CD8-positive, alpha-beta memory T cell (primary cell): Measurements from ENCODE around the gene ANKRD39. TPM values are rescaled to one million over a fixed set of nuclear protein-coding genes. Genes with fewer than 3 reads are reported as not detected.
"Not testable (repeated sequence)": the region's sequence is repeated elsewhere in the genome, so short reads cannot be mapped to it uniquely, and the experiment has no call there.

Source experiments
- CTCF ChIA-PET: fragments of 350-600 bp; sonication (Branson Sonifier 250); formaldehyde crosslinking; loops from one replicate; lab custom pipeline; 2021; ENCODE audit warnings: antibody characterized with exemption; lab: Charles Lee
- POLR2A ChIA-PET: fragments of 350-600 bp; sonication (Branson Sonifier 250); formaldehyde crosslinking; loops from one replicate; lab custom pipeline; 2021; ENCODE audit warnings: antibody characterized with exemption; lab: Charles Lee
- DNase-seq, 5 donors: peaks; one replicate each; pipeline versions ENCODE4 v3.0.0 to v3.0.0-alpha.2; 2020 to 2022; ENCODE audit warnings: mixed read lengths in 1 of 5
- H3K27ac ChIP-seq: one replicate; pipeline ENCODE4 v1.7.0; 2013; ENCODE audit warnings: low read depth, mild to moderate bottlenecking, low read length, moderate library complexity
- H3K27me3 ChIP-seq: 2 replicates; pipeline ENCODE4 v1.7.0; 2013; ENCODE audit warnings: low read length, mild to moderate bottlenecking; ENCODE audit not compliant: insufficient read depth, poor library complexity, severe bottlenecking
- H3K36me3 ChIP-seq: 2 replicates; pipeline ENCODE4 v1.7.0; 2013; ENCODE audit warnings: mild to moderate bottlenecking, low read length, moderate library complexity; ENCODE audit not compliant: insufficient read depth
- H3K4me1 ChIP-seq: 2 replicates; pipeline ENCODE4 v1.7.0; 2013; ENCODE audit warnings: mild to moderate bottlenecking, low read length, moderate library complexity; ENCODE audit not compliant: insufficient read depth
- H3K4me3 ChIP-seq: 2 replicates; pipeline ENCODE4 v1.7.0; 2013; ENCODE audit warnings: mild to moderate bottlenecking, low read length
- H3K9me3 ChIP-seq: 2 replicates; pipeline ENCODE4 v1.7.0; 2013; ENCODE audit warnings: mild to moderate bottlenecking, low read length
- H3K27ac Mint-ChIP-seq, 8 donors: one replicate each; pipeline ENCODE4 v1.8.0; 2020 to 2021; ENCODE audit warnings: mixed read lengths in 8 of 8, mild to moderate bottlenecking in 6 of 8, inconsistent platforms in 3 of 8, moderate library complexity in 3 of 8
- H3K27me3 Mint-ChIP-seq, 2 donors: one replicate each; pipeline ENCODE4 v1.8.0; 2020 to 2021; ENCODE audit warnings: mixed read lengths in 2 of 2, mild to moderate bottlenecking in 1 of 2, moderate library complexity in 1 of 2
- H3K36me3 Mint-ChIP-seq, 3 donors: one replicate each; pipeline ENCODE4 v1.8.0; 2020 to 2021; ENCODE audit warnings: mixed read lengths in 3 of 3, inconsistent platforms in 1 of 3, mild to moderate bottlenecking in 1 of 3
- H3K4me1 Mint-ChIP-seq, 3 donors: one replicate each; pipeline ENCODE4 v1.8.0; 2020 to 2021; ENCODE audit warnings: mixed read lengths in 3 of 3, inconsistent platforms in 1 of 3, mild to moderate bottlenecking in 1 of 3
- H3K4me3 Mint-ChIP-seq, 7 donors: one replicate each; pipeline ENCODE4 v1.8.0; 2020 to 2021; ENCODE audit warnings: mixed read lengths in 7 of 7, mild to moderate bottlenecking in 6 of 7, moderate library complexity in 4 of 7, inconsistent platforms in 2 of 7
- H3K9me3 Mint-ChIP-seq, 5 donors: one replicate each; pipeline ENCODE4 v1.8.0; 2020 to 2022; ENCODE audit warnings: mixed read lengths in 5 of 5, mild to moderate bottlenecking in 3 of 5, moderate library complexity in 2 of 5, inconsistent platforms in 1 of 5
- polyA plus RNA-seq: library from polyadenylated mRNA; unstranded; fragments of 300-500 nt; fragmentation: Illumina TruSeq; gene quantifications from one replicate; pipeline ENCODE4 v1.2.3, GENCODE V29; 2021
- total RNA-seq, 2 experiments: library from RNA; stranded (reverse); gene quantifications; one replicate each; pipeline ENCODE4 v1.2.3, GENCODE V29; 2021

Gene ANKRD39
- total and polyA plus RNA-seq, 3 experiments from 2014 or later, result 29.6 to 32.2 (median 30.9) TPM

GRCh38 chr2:96864343-96865091 is 6.7 kb upstream of the ANKRD39 start:
- no peak overlapping the region for H3K27ac Mint-ChIP-seq
- no peaks in the 10 kb centered on the region for H3K9me3 ChIP-seq
- no peaks in the 10 kb centered on the region for H3K9me3 Mint-ChIP-seq
- CTCF ChIA-PET, result interaction anchor here (0.9 to 14.3 kb wide), 3 partner anchors 87 to 98 kb away, joined by 3 to 358 read pairs (median 6); no protein-coding TSS in a partner anchor
- H3K27me3 Mint-ChIP-seq, result no peaks in the 10 kb centered on the region
- no peaks in the 10 kb centered on the region for H3K27me3 ChIP-seq
- peaks cover 0 to 77% (median 10%) of the 10 kb centered on the region in 3 donors for H3K36me3 Mint-ChIP-seq
- H3K27ac ChIP-seq, result no peak overlapping the region
- H3K4me1 Mint-ChIP-seq, result peaks cover 24 to 53% (median 33%) of the 10 kb centered on the region in 3 donors
- no peak overlapping the region for H3K4me3 Mint-ChIP-seq
- peaks cover 18% of the 10 kb centered on the region for H3K4me1 ChIP-seq
- no peak for DNase-seq
- no peak overlapping the region for H3K4me3 ChIP-seq
- peaks cover 17% of the 10 kb centered on the region for H3K36me3 ChIP-seq
- POLR2A ChIA-PET, result interaction anchor here (0.5 to 1.8 kb wide), 3 partner anchors 22 to 60 kb away, joined by 3 to 5 read pairs (median 4); no protein-coding TSS in a partner anchor

DNA sequence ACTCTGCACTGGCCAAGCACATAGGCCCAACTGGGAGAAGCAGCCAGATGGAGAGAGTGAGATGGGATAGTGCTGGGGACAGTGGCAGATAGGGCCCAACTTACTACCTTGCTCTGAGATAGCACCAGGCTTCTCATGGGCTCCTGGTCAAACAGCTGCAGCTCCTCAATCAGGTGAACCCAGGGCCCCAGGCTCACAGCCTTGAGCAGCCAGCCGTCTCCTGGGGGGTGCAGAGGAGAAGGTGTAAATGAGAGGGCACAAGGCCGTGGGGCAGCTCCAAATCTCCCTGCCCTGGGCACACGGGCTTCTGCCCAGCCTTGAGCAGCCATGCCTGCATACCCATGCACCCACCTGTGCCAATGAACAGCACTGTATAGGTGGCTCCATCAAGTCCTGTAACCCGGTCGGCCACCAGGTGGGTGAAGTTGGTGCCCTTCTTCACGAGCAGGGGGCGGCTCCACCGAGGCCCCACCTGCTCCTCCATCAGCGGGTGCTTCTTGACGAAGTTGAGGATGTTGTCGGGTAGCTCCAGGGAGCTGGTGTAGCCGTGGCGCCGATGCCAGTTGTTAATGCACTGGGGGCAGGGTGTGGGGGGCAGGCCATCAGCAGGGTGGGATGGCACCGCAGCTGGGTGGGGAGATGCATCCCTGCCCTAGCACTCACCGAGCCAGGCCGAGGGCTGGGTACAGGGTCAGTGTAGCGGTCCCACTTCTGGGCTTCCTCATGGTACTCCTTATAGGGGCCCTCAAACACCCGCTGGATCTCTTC is 5.9 kb upstream of the ANKRD39 start:
- ChIA-PET CTCF (interaction anchor here (0.9 to 14.3 kb wide), 5 partner anchors 61 to 99 kb away, joined by 3 to 358 read pairs (median 3); no protein-coding TSS in a partner anchor), POLR2A (interaction anchor here (0.5 to 1.8 kb wide), 3 partner anchors 21 to 60 kb away, joined by 3 to 5 read pairs (median 4); no protein-coding TSS in a partner anchor)
- DNase-seq, result no peak
- H3K27me3 Mint-ChIP-seq, result no peaks in the 10 kb centered on the region
- H3K4me1 Mint-ChIP-seq, result peaks cover 29 to 60% (median 40%) of the 10 kb centered on the region in 3 donors
- no peaks in the 10 kb centered on the region for H3K27me3 ChIP-seq
- H3K9me3 ChIP-seq, result no peaks in the 10 kb centered on the region
- peaks cover 0 to 77% (median 10%) of the 10 kb centered on the region in 3 donors for H3K36me3 Mint-ChIP-seq
- no peak overlapping the region for H3K27ac Mint-ChIP-seq
- H3K27ac ChIP-seq, result no peak overlapping the region
- peaks cover 17% of the 10 kb centered on the region for H3K36me3 ChIP-seq
- H3K4me3 ChIP-seq, result no peak overlapping the region
- H3K4me1 ChIP-seq, result peaks cover 26% of the 10 kb centered on the region
- peak overlapping the region in 1 of 7 donors; percentile 65 for H3K4me3 Mint-ChIP-seq
- no peaks in the 10 kb centered on the region for H3K9me3 Mint-ChIP-seq

DNA sequence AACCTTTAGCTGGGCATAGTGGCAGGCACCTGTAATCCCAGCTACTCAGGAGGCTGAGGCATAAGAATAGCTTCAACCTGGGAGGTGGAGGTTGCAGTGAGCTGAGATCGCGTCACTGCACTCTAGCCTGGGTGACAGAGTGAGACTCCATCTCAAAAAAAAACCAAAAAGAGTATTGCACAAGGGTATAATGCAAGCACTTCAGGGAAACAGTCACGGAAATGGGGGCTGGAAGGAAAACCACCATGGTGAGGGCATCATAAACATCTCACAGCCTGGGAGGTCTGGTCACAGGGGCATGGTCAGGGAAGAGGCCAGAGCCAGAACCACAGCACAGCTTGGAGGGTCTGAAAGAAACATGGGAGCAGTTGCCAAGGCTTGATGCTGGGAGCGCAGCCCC is 5.2 kb upstream of the ANKRD39 start:
- CTCF ChIA-PET, result interaction anchor here (1.2 to 14.3 kb wide), 4 partner anchors 61 to 98 kb away, joined by 3 to 358 read pairs (median 4); no protein-coding TSS in a partner anchor
- H3K4me1 ChIP-seq, result peaks cover 29% of the 10 kb centered on the region
- H3K27ac Mint-ChIP-seq, result peak overlapping the region in 2 of 8 donors; percentile 77 to 79

DNA sequence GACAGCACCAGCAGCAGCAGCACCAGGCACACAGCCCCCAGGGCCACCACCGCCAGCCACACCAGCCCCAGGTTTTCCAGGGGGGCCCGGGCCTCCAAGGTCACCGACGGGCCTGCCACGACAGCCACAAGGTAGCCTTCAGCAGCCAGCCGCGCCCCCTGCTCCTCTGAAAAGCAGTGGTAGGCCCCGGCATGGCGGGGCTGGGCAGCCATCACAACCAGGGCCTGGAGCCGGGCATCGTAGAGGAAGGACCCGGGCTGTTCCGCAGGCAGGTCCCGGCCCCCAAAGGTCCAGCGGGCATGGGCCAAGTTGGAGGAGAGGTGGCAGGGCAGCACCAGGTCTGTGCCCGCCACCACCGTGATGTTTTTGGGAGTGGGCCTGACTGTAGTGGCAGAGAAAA is 3.3 kb upstream of the ANKRD39 start:
- no peaks in the 10 kb centered on the region for H3K9me3 ChIP-seq
- Mint-ChIP-seq H3K4me1 (peaks cover 28 to 54% (median 38%) of the 10 kb centered on the region in 3 donors), H3K36me3 (peaks cover 0 to 63% (median 10%) of the 10 kb centered on the region in 3 donors), H3K4me3 (peak overlapping the region in 1 of 7 donors; percentile 71), H3K27ac (no peak overlapping the region), H3K9me3 (no peaks in the 10 kb centered on the region), H3K27me3 (no peaks in the 10 kb centered on the region)
- ChIA-PET POLR2A (no interaction called here), CTCF (interaction anchor here (1.0 to 14.3 kb wide), 2 partner anchors 10 to 90 kb away, joined by 4 to 358 read pairs; no protein-coding TSS in a partner anchor)
- H3K4me3 ChIP-seq, result no peak overlapping the region
- no peak overlapping the region for H3K27ac ChIP-seq
- H3K36me3 ChIP-seq, result peaks cover 13% of the 10 kb centered on the region
- no peaks in the 10 kb centered on the region for H3K27me3 ChIP-seq
- DNase-seq, result no peak
- peaks cover 30% of the 10 kb centered on the region for H3K4me1 ChIP-seq

More for the DNA sequence above, 5.2 kb upstream of the ANKRD39 start:
- not testable (repeated sequence) for H3K4me3 ChIP-seq, H3K9me3 Mint-ChIP-seq, H3K27me3 ChIP-seq, H3K27me3 Mint-ChIP-seq, DNase-seq, H3K27ac ChIP-seq, H3K9me3 ChIP-seq
- POLR2A ChIA-PET, result interaction anchor here (0.7 to 1.8 kb wide), 3 partner anchors 21 to 61 kb away, joined by 3 to 5 read pairs (median 4); no protein-coding TSS in a partner anchor
- peaks cover 17% of the 10 kb centered on the region for H3K36me3 ChIP-seq
- peak overlapping the region in 1 of 7 donors; percentile 65 for H3K4me3 Mint-ChIP-seq
- H3K4me1 Mint-ChIP-seq, result peaks cover 28 to 59% (median 41%) of the 10 kb centered on the region in 3 donors
- H3K36me3 Mint-ChIP-seq, result peaks cover 0 to 74% (median 10%) of the 10 kb centered on the region in 3 donors

DNA sequence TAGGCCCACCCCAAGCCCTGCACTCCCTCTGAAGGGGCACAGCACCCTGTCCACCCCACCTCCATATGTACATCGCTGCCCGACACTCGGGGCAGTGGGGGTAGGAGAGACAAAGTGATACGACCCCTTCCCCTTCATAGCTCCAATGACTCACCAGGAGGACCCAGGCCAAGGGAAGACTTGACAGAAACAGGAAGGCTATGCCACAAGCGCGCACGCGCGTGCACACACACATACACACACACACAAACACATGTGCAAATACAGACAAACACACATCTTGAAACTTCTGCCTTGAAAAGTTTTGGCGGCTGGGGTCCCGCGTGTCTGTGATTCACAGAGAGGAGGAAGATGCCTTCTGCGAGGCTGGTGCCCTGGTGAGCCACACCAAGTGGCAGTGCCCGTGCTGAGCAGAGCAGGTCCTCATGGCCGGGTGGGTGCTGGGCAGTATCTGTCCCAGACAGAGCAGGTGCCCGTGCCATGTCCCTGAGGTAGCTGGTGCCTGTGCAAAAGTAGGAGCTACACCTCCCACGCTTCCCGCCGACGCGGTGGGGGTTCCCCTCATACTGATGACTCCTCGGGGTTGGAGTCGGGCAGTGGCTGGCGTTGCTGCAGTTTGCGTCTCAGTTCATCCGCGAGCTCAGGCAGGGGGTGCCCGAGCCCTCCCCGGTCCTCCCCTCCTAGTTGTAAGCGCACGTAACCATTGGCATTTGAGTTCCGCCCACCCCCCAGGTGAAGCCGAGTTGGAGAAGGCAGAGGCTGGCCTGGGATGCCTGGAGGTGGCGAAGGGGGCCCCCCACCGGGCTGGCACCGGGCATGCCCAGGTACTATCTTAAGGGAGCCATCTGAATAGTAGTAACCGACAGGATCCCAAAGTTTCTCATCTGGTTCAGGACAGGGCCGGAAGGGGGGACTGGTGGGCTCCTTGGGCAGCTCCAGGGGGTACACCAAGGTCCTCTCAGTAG is 2.5 kb upstream of the ANKRD39 start:
- Histone ChIP-seq H3K36me3 (peaks cover 11% of the 10 kb centered on the region), H3K27ac (no peak overlapping the region), H3K4me1 (peaks cover 32% of the 10 kb centered on the region), H3K9me3 (no peaks in the 10 kb centered on the region), H3K4me3 (no peak overlapping the region), H3K27me3 (no peaks in the 10 kb centered on the region)
- POLR2A ChIA-PET, result no interaction called here
- peaks cover 24 to 52% (median 37%) of the 10 kb centered on the region in 3 donors for H3K4me1 Mint-ChIP-seq
- H3K36me3 Mint-ChIP-seq, result peaks cover 0 to 56% (median 8%) of the 10 kb centered on the region in 3 donors
- H3K4me3 Mint-ChIP-seq, result peak overlapping the region in 4 of 7 donors; percentile 12 to 79 (median 33)
- peak overlapping the region; percentile 10 to 73 (median 38) for H3K27ac Mint-ChIP-seq
- CTCF ChIA-PET, result interaction anchor here (1.0 to 14.3 kb wide), 3 partner anchors 11 to 97 kb away, joined by 3 to 358 read pairs (median 4); no protein-coding TSS in a partner anchor
- no peaks in the 10 kb centered on the region for H3K27me3 Mint-ChIP-seq
- DNase-seq, result peak in 2 of 5 donors; percentile 19 to 60
- H3K9me3 Mint-ChIP-seq, result no peaks in the 10 kb centered on the region

DNA sequence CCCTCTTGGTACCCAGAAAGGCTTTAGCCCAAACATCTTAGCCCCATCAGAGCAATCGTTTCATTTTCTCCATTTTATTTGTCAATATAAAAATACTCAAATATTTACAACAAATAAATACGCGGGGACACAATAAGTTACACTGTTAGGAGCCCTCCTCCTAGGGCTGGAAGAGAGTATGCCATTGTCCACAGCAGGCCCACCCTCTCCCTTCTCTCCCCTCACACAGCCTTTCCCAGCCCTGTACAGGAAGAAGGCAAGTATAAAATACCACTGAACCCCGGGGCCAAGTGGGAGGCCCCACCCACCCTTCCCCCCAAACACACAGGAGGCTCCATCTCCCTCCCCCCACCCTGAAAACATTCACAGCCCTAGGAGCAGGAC is 1.9 kb upstream of the ANKRD39 start:
- peaks cover 6% of the 10 kb centered on the region for H3K36me3 ChIP-seq
- Mint-ChIP-seq H3K27ac (peak overlapping the region in 7 of 8 donors; percentile 8 to 82 (median 53)), H3K9me3 (no peaks in the 10 kb centered on the region), H3K4me1 (peaks cover 28 to 56% (median 43%) of the 10 kb centered on the region in 3 donors), H3K27me3 (no peaks in the 10 kb centered on the region), H3K36me3 (peaks cover 0 to 55% (median 12%) of the 10 kb centered on the region in 3 donors), H3K4me3 (peak overlapping the region in 6 of 7 donors; percentile 27 to 92 (median 60))
- peaks cover 32% of the 10 kb centered on the region for H3K4me1 ChIP-seq
- no peak for DNase-seq
- ChIA-PET POLR2A (no interaction called here), CTCF (interaction anchor here (1.8 to 14.3 kb wide), 2 partner anchors 92 to 96 kb away, joined by 3 to 358 read pairs; no protein-coding TSS in a partner anchor)
- H3K9me3 ChIP-seq, result no peaks in the 10 kb centered on the region
- no peak overlapping the region for H3K4me3 ChIP-seq
- no peaks in the 10 kb centered on the region for H3K27me3 ChIP-seq
- H3K27ac ChIP-seq, result no peak overlapping the region
